Adrenal gland (tissue), 12 donors: ENCODE results near the gene FXR2. TPM values are rescaled to one million over a fixed set of nuclear protein-coding genes. Genes with fewer than 3 reads are reported as not detected.

Experiments used
- DNase-seq, 7 donors: peaks; one replicate each; pipeline ENCODE4 v3.0.0-alpha.2; 2019 to 2020
- H3K27ac ChIP-seq, 5 donors: fragments of 200-600 bp; sonication (generic) in 4 of 5; 1 replicate in 3 of 5; 2 replicates in 2 of 5; pipeline versions ENCODE4 v1.5.1 to v1.8.0; 2016 to 2020; ENCODE audit warnings: mild to moderate bottlenecking in 1 of 5
- H3K27me3 ChIP-seq: fragments of 200-600 bp; 2 replicates; pipeline ENCODE4 v1.8.0; 2021
- H3K36me3 ChIP-seq, 2 donors: fragments of 200-600 bp; replicated peaks in 1 of 2; 1 replicate in 1 of 2; 2 replicates in 1 of 2; pipeline versions ENCODE4 v1.5.1 to v1.8.0; 2018 to 2022
- H3K4me1 ChIP-seq, 2 donors: fragments of 200-600 bp; replicated peaks in 1 of 2; 1 replicate in 1 of 2; 2 replicates in 1 of 2; pipeline versions ENCODE4 v1.5.1 to v1.8.0; 2018 to 2021
- H3K4me3 ChIP-seq, 4 donors: fragments of 200-600 bp; sonication (generic) in 3 of 4; one replicate each; pipeline ENCODE4 v1.5.1; 2016 to 2018
- H3K9me3 ChIP-seq, 3 donors: fragments of 200-600 bp; sonication (generic) in 1 of 3; replicated peaks in 1 of 3; 1 replicate in 2 of 3; 2 replicates in 1 of 3; pipeline versions ENCODE4 v1.5.1 to v1.8.0; 2016 to 2021
- CTCF ChIP-seq, 6 experiments: fragments of 450-650 bp in 4 of 6; fragments of 200-600 bp in 2 of 6; sonication (generic) in 1 of 6; IDR thresholded peaks; 1 replicate in 5 of 6; 2 replicates in 1 of 6; pipeline versions ENCODE4 v1.5.1 to v1.8.0; 2016 to 2021; ENCODE audit warnings: antibody characterized with exemption in 6 of 6, mild to moderate bottlenecking in 2 of 6, moderate library complexity in 1 of 6
- POLR2A ChIP-seq, 2 donors: fragments of 450-650 bp; IDR thresholded peaks; one replicate each; pipeline ENCODE4 v1.6.1; 2017; ENCODE audit warnings: antibody characterized with exemption in 2 of 2, mild to moderate bottlenecking in 2 of 2, moderate library complexity in 1 of 2
- WGBS, 4 donors: extraction: QIAGEN DNeasy Blood & Tissue Kit in 2 of 4; methylation state at CpG; one replicate each; pipeline versions ENCODE4 v1.1.5 to v1.1.7; 2013 to 2017; 5-methylcytosine and 5-hydroxymethylcytosine counted together
- intact Hi-C, 2 donors: fragments of 100-400 bp; cut with DNase I; formaldehyde crosslinking; loops; one replicate each; pipeline versions ENCODE4 v1.14.1 to v1.15.0; 2022 to 2023
- polyA plus RNA-seq, 3 donors: library from polyadenylated mRNA; stranded (reverse); fragments of 200-250 nt in 2 of 3; fragments of 350-450 nt in 1 of 3; fragmentation: Illumina TruSeq in 1 of 3; extraction: RNeasy Lipid Tissue Mini Kit (QIAGEN cat#74804) in 1 of 3; gene quantifications; one replicate each; pipeline ENCODE4 v1.2.3, GENCODE V29; 2013 to 2014
- total RNA-seq, 9 donors: library from RNA; depleted of rRNA in 4 of 9; stranded (reverse); fragments of >200 nt in 4 of 9; fragments of 120-200 nt in 1 of 9; fragmentation: NEBNext Ultra II Directional in 1 of 9; extraction: Animal tissue kit (Norgen Biotek cat#: 25700) in 1 of 9; gene quantifications; one replicate each; pipeline versions ENCODE4 v1.1.0 to v1.2.4, GENCODE V29; 2013 to 2023
- donor health status: healthy with polysubstance abuse.
- donor health status: Bipolar disorder and iron deficiency.
- donor health status: DM: yes; HTN: yes; CAD: no.
- donor health status: DM: no; HTN: no; CAD: no.
- donor health status: DM: no; HTN: no; CAD: no.
- donor health status: DM: yes; HTN: yes; CAD: no.

The FXR2 gene
- total and polyA plus RNA-seq, 12 donors, result 35.6 to 73.1 (median 43.9) TPM

GRCh38 chr17:7563115-7563869 lies 51.4 kb downstream of the FXR2 start:
- intact Hi-C loops, result loop anchor here (5.0 to 10.0 kb wide), 3 partner anchors 46 to 208 kb away; partner anchors contain the start of genes FGF11 (in 1 of the 2), KCTD11 (in 1 of the 2), TMEM102 (in 1 of the 2) and TMEM95 (in 1 of the 2)
- peaks cover 0 to 39% of the 10 kb centered on the region in 2 donors for H3K36me3 ChIP-seq
- H3K27me3 ChIP-seq, result no peaks in the 10 kb centered on the region
- H3K4me3 ChIP-seq, result no peak overlapping the region
- peaks cover 26 to 45% of the 10 kb centered on the region in 2 donors for H3K4me1 ChIP-seq
- H3K9me3 ChIP-seq, result no peaks in the 10 kb centered on the region
- H3K27ac ChIP-seq, result no peak overlapping the region
- no peak for TF ChIP-seq POLR2A (IDR thresholded peaks at IDR 0.05)
- TF ChIP-seq CTCF (IDR thresholded peaks at IDR 0.05), result no peak
- 78 to 88% (median 85%) methylated on average over 12 to 30 of the region's 30 CpGs for WGBS, 4 donors
- DNase-seq, result peak in 1 of 7 donors; percentile 18

GRCh38 chr17:7562208-7562605 lies 52.5 kb downstream of the FXR2 start:
- peak overlapping the region; percentile 39 to 97 (median 92) for H3K27ac ChIP-seq
- H3K4me3 ChIP-seq, result peak overlapping the region in 3 of 4 donors; percentile 45 to 74 (median 69)
- TF ChIP-seq CTCF (IDR thresholded peaks at IDR 0.05) (no peak), POLR2A (IDR thresholded peaks at IDR 0.05) (no peak)
- no peak for DNase-seq
- H3K27me3 ChIP-seq, result no peaks in the 10 kb centered on the region
- H3K36me3 ChIP-seq, result peaks cover 0 to 34% of the 10 kb centered on the region in 2 donors
- 0 to 2% (median 1%) methylated on average over 4 to 28 of the region's 28 CpGs for WGBS, 4 donors
- peaks cover 34 to 56% of the 10 kb centered on the region in 2 donors for H3K4me1 ChIP-seq
- no peaks in the 10 kb centered on the region for H3K9me3 ChIP-seq
- intact Hi-C loops, result loop anchor here (5.0 to 10.0 kb wide), 3 partner anchors 45 to 207 kb away; partner anchors contain the start of genes FGF11 (in 1 of the 2), KCTD11 (in 1 of the 2), TMEM102 (in 1 of the 2) and TMEM95 (in 1 of the 2)

GRCh38 chr17:7561589-7562207 lies 53.0 kb downstream of the FXR2 start, which contains the start of gene SENP3:
SENP3 (plus strand) TSS chr17:7561919; CDS start chr17:7563077, 1,158 bp downstream.
- peak; percentile 87 to 94 (median 91) for DNase-seq
- Histone ChIP-seq H3K4me3 (peak within 1 kb of the TSS; percentile 28 to 74 (median 57)), H3K4me1 (peaks cover 35 to 58% of the 10 kb centered on the region in 2 donors)

More at GRCh38 chr17:7561589-7562207, 53.0 kb downstream of the FXR2 start, which contains the start of gene SENP3:
- Histone ChIP-seq H3K27ac (peak within 1 kb of the TSS; percentile 75 to 97 (median 92)), H3K9me3 (no peaks in the 10 kb centered on the region), H3K36me3 (peaks cover 0 to 29% of the 10 kb centered on the region in 2 donors), H3K27me3 (no peaks in the 10 kb centered on the region)
- peak in 1 of 2 donors; percentile 70 for TF ChIP-seq POLR2A (IDR thresholded peaks at IDR 0.05)
- TF ChIP-seq CTCF (IDR thresholded peaks at IDR 0.05), result peak in 1 of 6 experiments; percentile 21
- intact Hi-C loops, result loop anchor here (2.0 to 10.0 kb wide), 4 partner anchors 44 to 207 kb away; partner anchors contain the start of genes FGF11 (in 1 of the 2), KCTD11 (in 1 of the 2), TMEM102 (in 1 of the 2) and TMEM95 (in 1 of the 2)
- WGBS, 4 donors, result 0 to 2% (median 1%) methylated on average over 11 to 80 of the region's 82 CpGs
